Right lobe of liver (tissue), 6 donors: ENCODE results near the gene DPH3. TPM values are rescaled to one million over a fixed set of nuclear protein-coding genes. Genes with fewer than 3 reads are reported as not detected.
"Not testable (repeated sequence)": the region's sequence is repeated elsewhere in the genome, so short reads cannot be mapped to it uniquely, and the experiment has no call there.

Experiments used
- ATAC-seq, 4 donors: fragments of 200-7000 bp; cut with Tn5 transposase; one replicate each; pipeline ENCODE4 v1.9.1; 2020; ENCODE audit warnings: mild to moderate bottlenecking in 4 of 4, moderate library complexity in 4 of 4
- DNase-seq, 3 donors: peaks; one replicate each; pipeline ENCODE4 v3.0.0-alpha.2; 2020
- H3K27ac ChIP-seq, 3 donors: fragments of 200-600 bp; one replicate each; pipeline ENCODE4 v1.8.0; 2022
- H3K27me3 ChIP-seq, 2 donors: fragments of 200-600 bp; one replicate each; pipeline ENCODE4 v1.8.0; 2022
- H3K36me3 ChIP-seq, 4 donors: fragments of 200-600 bp; sonication (generic) in 1 of 4; one replicate each; pipeline versions ENCODE4 v1.5.1 to v1.8.0; 2017 to 2022; ENCODE audit warnings: control low read depth in 1 of 4
- H3K4me1 ChIP-seq, 4 donors: fragments of 200-600 bp; sonication (generic) in 1 of 4; one replicate each; pipeline versions ENCODE4 v1.5.1 to v1.8.0; 2017 to 2022; ENCODE audit warnings: control low read depth in 1 of 4
- H3K4me3 ChIP-seq, 3 donors: fragments of 200-600 bp; one replicate each; pipeline ENCODE4 v1.8.0; 2022
- H3K9me3 ChIP-seq, 4 donors: fragments of 200-600 bp; sonication (generic) in 1 of 4; one replicate each; pipeline versions ENCODE4 v1.5.1 to v1.8.0; 2017 to 2022; ENCODE audit warnings: control low read depth in 1 of 4
- CTCF ChIP-seq, 4 donors: fragments of 200-600 bp in 3 of 4; fragments of 450-650 bp in 1 of 4; IDR thresholded peaks; one replicate each; pipeline versions ENCODE4 v1.5.1 to v1.8.0; 2016 to 2022; ENCODE audit warnings: antibody characterized with exemption in 4 of 4, mild to moderate bottlenecking in 2 of 4
- POLR2A ChIP-seq: fragments of 450-650 bp; IDR thresholded peaks from one replicate; pipeline ENCODE4 v1.6.1; 2017; ENCODE audit warnings: antibody characterized with exemption, mild to moderate bottlenecking
- WGBS: methylation state at CpG from one replicate; pipeline ENCODE4 v1.1.6; 2018; ENCODE audit warnings: low coverage, low lambda C conversion rate; ENCODE audit not compliant: insufficient coverage; ENCODE audit errors: missing lambda C conversion rate; 5-methylcytosine and 5-hydroxymethylcytosine counted together
- intact Hi-C, 2 donors: fragments of 100-400 bp; cut with DNase I; formaldehyde crosslinking; loops; one replicate each; pipeline versions ENCODE4 v1.11.2 to v1.14.1; 2022
- long read RNA-seq: library from polyadenylated mRNA; unstranded; transcript quantifications from one replicate; pipeline ENCODE4 v2.0.0, GENCODE V29; 2019
- total RNA-seq, 6 experiments: library from RNA; depleted of rRNA in 2 of 6; stranded (reverse); fragments of >200 nt in 2 of 6; fragmentation: NEBNext Ultra II Directional in 3 of 6; extraction: Animal tissue kit (Norgen Biotek cat#: 25700) in 3 of 6; gene quantifications; one replicate each; pipeline versions ENCODE4 v1.1.0 to v1.2.4, GENCODE V29; 2016 to 2023
- donor health status: DM: no; HTN: yes; CAD: no.
- donor health status: DM: no; HTN: no; CAD: no.
- donor health status: DM: no; HTN: no; CAD: no.
- donor health status: DM: no; HTN: yes; CAD: no.
- donor health status: DM: no; HTN: yes; CAD: no.

Gene DPH3
- 10 to 100 TPM in 5 of 6 experiments, 1 to 10 TPM in 1; 9.7 to 15.0 (median 12.9) TPM for total RNA-seq
- long read RNA-seq, partial matches to known transcripts, result 0 of 5 reads
- long read RNA-seq, other reads (novel, unspliced or antisense), result 0 of 5 reads

DNA sequence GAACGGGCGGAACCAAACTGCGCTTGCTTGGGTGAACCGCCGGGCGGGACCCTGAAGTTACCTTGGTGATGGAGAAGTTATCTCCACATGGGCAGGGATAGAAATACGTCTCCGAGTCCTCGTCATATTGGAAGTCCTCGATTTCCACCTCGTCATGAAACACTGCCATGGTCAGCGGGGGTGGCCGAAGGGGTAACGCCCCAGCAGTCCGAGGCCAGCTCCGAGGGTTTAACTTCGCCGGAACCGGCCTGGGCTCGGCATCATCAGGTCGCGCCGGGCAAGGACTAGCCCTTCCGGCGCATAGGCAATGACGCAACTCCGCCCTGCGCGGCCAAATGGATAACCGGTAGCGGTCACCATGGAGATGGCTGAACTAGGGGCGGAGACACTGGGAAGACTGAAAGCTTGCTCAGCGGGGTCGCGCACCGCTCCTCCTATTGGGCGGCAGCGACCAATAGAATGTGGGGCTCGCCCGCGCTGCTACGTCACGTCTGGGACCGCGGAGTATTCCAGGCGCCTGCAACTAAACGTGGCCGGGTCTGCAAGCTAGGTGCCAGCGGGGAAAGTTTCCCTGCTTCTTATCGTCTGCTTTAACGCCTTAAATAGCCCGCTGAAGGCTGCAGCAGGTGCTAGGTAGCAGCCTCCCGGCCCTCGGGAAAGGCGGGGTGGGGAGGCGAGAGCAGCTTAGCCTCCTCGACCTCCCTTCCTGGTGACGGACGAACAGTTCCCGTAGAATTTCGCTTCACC, at the start of gene DPH3, which contains the start of gene OXNAD1:
Gene DPH3 (minus strand): TSS at position 236 of the 747 bp plus-strand sequence. CDS start 67 bp downstream, at position 169.
Gene OXNAD1 (plus strand): TSS at position 505 of the 747 bp plus-strand sequence. CDS start 5,741 bp downstream, outside the sequence.
- TF ChIP-seq CTCF (IDR thresholded peaks at IDR 0.05) (peak in 1 of 4 donors; percentile 25), POLR2A (peak; percentile 91)
- H3K27ac ChIP-seq, result peak within 1 kb of the TSS; percentile 72 to 96 (median 93)
- DNase-seq (peak; percentile 100), ATAC-seq (peak; percentile 95 to 99 (median 98))
- peaks cover 0 to 8% (median 0%) of the 10 kb centered on the region in 4 donors for H3K36me3 ChIP-seq
- no peaks in the 10 kb centered on the region for H3K27me3 ChIP-seq
- under 1% methylated on average over 30 of the region's 61 CpGs for WGBS
- intact Hi-C loops, result no loop called here
- peaks cover 0 to 43% (median 5%) of the 10 kb centered on the region in 4 donors for H3K4me1 ChIP-seq
- H3K9me3 ChIP-seq, result no peaks in the 10 kb centered on the region
- peak within 1 kb of the TSS; percentile 63 to 91 (median 70) for H3K4me3 ChIP-seq

GRCh38 chr3:16313886-16314645, 49.3 kb upstream of the DPH3 start:
- 34% methylated on average over 2 of the region's 5 CpGs for WGBS
- TF ChIP-seq CTCF (IDR thresholded peaks at IDR 0.05), result no peak
- intact Hi-C loops, result no loop called here
- ATAC-seq, result no peak
- Histone ChIP-seq H3K36me3 (peaks cover 0 to 26% (median 7%) of the 10 kb centered on the region in 4 donors), H3K9me3 (no peaks in the 10 kb centered on the region), H3K27ac (no peak overlapping the region), H3K4me3 (no peak overlapping the region), H3K27me3 (no peaks in the 10 kb centered on the region), H3K4me1 (peaks cover 0 to 13% (median 5%) of the 10 kb centered on the region in 4 donors)
- DNase-seq, result no peak

- Histone ChIP-seq H3K4me1 (peaks cover 0 to 13% (median 5%) of the 10 kb centered on the region in 4 donors), H3K36me3 (peaks cover 0 to 26% (median 7%) of the 10 kb centered on the region in 4 donors), H3K9me3 (no peaks in the 10 kb centered on the region), H3K27me3 (no peaks in the 10 kb centered on the region), H3K4me3 (no peak overlapping the region), H3K27ac (peak overlapping the region in 1 of 3 donors; percentile 2)
- 26% methylated on average over 4 of the region's 6 CpGs for WGBS
- peak; percentile 81 to 91 (median 86) for ATAC-seq
- TF ChIP-seq CTCF (IDR thresholded peaks at IDR 0.05) (no peak), POLR2A (no peak)
- intact Hi-C loops, result no loop called here
- DNase-seq, result peak in 1 of 3 donors; percentile 54
Observed at GRCh38 chr3:16311960-16312451, 47.3 kb upstream of the DPH3 start.

- ATAC-seq, H3K27me3 ChIP-seq, H3K27ac ChIP-seq, intact Hi-C loops, H3K9me3 ChIP-seq, DNase-seq, H3K4me3 ChIP-seq: not testable (repeated sequence)
- H3K4me1 ChIP-seq, result peaks cover 0 to 17% (median 7%) of the 10 kb centered on the region in 4 donors
- WGBS, result 100% methylated on average over 3 of the region's 7 CpGs
- H3K36me3 ChIP-seq, result peaks cover 0 to 13% (median 4%) of the 10 kb centered on the region in 4 donors
Observed at GRCh38 chr3:16310486-16310885, 45.7 kb upstream of the DPH3 start.
